IMR-90 (cell line): ENCODE measurements around the gene TULP4. TPM values are rescaled to one million over a fixed set of nuclear protein-coding genes. Genes with fewer than 3 reads are reported as not detected.

ENCODE experiments used
- ATAC-seq: fragments of 200-7000 bp; cut with Tn5 transposase; 2 replicates; pipeline ENCODE4 v1.9.1; 2020; ENCODE audit warnings: low read depth, mild to moderate bottlenecking, moderate library complexity
- BruUV-seq: library from RNA; stranded (reverse); fragments of 400-500 nt; replicated peaks from 2 replicates; lab custom pipeline; 2021; lab: Mats Ljungman, UMichigan
- CTCF ChIA-PET: fragments of 300-600 bp; formaldehyde crosslinking; extraction: SDS; loops from one replicate; lab custom pipeline; 2021; ENCODE audit warnings: antibody characterized with exemption; lab: Yijun Ruan, JAX
- POLR2A ChIA-PET: fragments of 300-600 bp; sonication (Branson Sonifier 250); formaldehyde crosslinking; loops from one replicate; lab custom pipeline; 2022; ENCODE audit warnings: antibody characterized with exemption; ENCODE audit not compliant: unreplicated experiment; lab: Charles Lee
- DNase-seq: peaks from one replicate; pipeline ENCODE4 v3.0.0; 2013
- H2AFZ ChIP-seq: replicated peaks from 2 replicates; pipeline ENCODE3; 2013; ENCODE audit warnings: low read length, mild to moderate bottlenecking; ENCODE audit not compliant: poor library complexity
- H2AK5ac ChIP-seq: 2 replicates; pipeline ENCODE4 v1.6.1; 2013; ENCODE audit warnings: low read depth, low read length, inconsistent platforms
- H2AK9ac ChIP-seq: replicated peaks from 2 replicates; pipeline ENCODE3; 2013; ENCODE audit warnings: mild to moderate bottlenecking, low read depth, low read length, moderate library complexity; ENCODE audit not compliant: poor library complexity
- H2BK120ac ChIP-seq: 2 replicates; pipeline ENCODE4 v1.6.1; 2013; ENCODE audit warnings: low read depth, low read length, inconsistent platforms
- H2BK15ac ChIP-seq: 3 replicates; pipeline ENCODE4 v1.6.1; 2013; ENCODE audit warnings: low read depth, low read length, inconsistent platforms
- H2BK20ac ChIP-seq: 2 replicates; pipeline ENCODE4 v1.6.1; 2013; ENCODE audit warnings: low read depth, mild to moderate bottlenecking, inconsistent platforms, low read length, moderate library complexity
- H2BK5ac ChIP-seq: 2 replicates; pipeline ENCODE4 v1.6.1; 2013; ENCODE audit warnings: mild to moderate bottlenecking, low read depth, low read length, inconsistent platforms; ENCODE audit not compliant: poor library complexity, severe bottlenecking
- H3K14ac ChIP-seq: replicated peaks from 2 replicates; pipeline ENCODE4 v1.6.1; 2013; ENCODE audit warnings: low read depth, low read length, inconsistent platforms
- H3K18ac ChIP-seq: 2 replicates; pipeline ENCODE4 v1.6.1; 2013; ENCODE audit warnings: low read depth, low read length, control low read depth
- H3K23ac ChIP-seq: 2 replicates; pipeline ENCODE4 v1.6.1; 2013; ENCODE audit warnings: low read depth, low read length, inconsistent platforms
- H3K27ac ChIP-seq: 2 replicates; pipeline ENCODE4 v1.5.1; 2013; ENCODE audit warnings: mild to moderate bottlenecking, control low read depth, low read length; ENCODE audit not compliant: insufficient read depth
- H3K27me3 ChIP-seq: 2 replicates; pipeline ENCODE4 v1.6.1; 2013; ENCODE audit warnings: low read length; ENCODE audit not compliant: control insufficient read depth, insufficient read depth
- H3K36me3 ChIP-seq: 2 replicates; pipeline ENCODE4 v1.6.1; 2013; ENCODE audit warnings: low read length, mixed read lengths; ENCODE audit not compliant: control insufficient read depth, insufficient read depth
- H3K4ac ChIP-seq: 2 replicates; pipeline ENCODE4 v1.6.1; 2013; ENCODE audit warnings: low read depth, low read length, inconsistent platforms
- H3K4me1 ChIP-seq: 2 replicates; pipeline ENCODE4 v1.6.1; 2013; ENCODE audit warnings: low read length, mixed read lengths; ENCODE audit not compliant: control insufficient read depth, insufficient read depth
- H3K4me2 ChIP-seq: 2 replicates; pipeline ENCODE4 v1.6.1; 2013; ENCODE audit warnings: low read depth, mild to moderate bottlenecking, control low read depth, low read length, moderate library complexity
- H3K4me3 ChIP-seq: 2 replicates; pipeline ENCODE4 v1.5.1; 2013; ENCODE audit warnings: low read depth, mild to moderate bottlenecking, control low read depth, low read length, moderate library complexity; ENCODE audit not compliant: insufficient read depth
- H3K56ac ChIP-seq: 2 replicates; pipeline ENCODE4 v1.6.1; 2013; ENCODE audit warnings: low read length, inconsistent platforms; ENCODE audit not compliant: insufficient read depth; ENCODE audit errors: extremely low read depth
- H3K79me1 ChIP-seq, 2 experiments: 2 replicates each; pipeline ENCODE4 v1.6.1; 2013; ENCODE audit warnings: low read length in 2 of 2, inconsistent platforms in 1 of 2, low read depth in 1 of 2
- H3K9ac ChIP-seq: 2 replicates; pipeline ENCODE4 v1.6.1; 2013; ENCODE audit warnings: low read depth, low read length, control low read depth
- H3K9me1 ChIP-seq: 2 replicates; pipeline ENCODE4 v1.6.1; 2013; ENCODE audit warnings: low read length, inconsistent platforms; ENCODE audit not compliant: insufficient read depth
- H3K9me3 ChIP-seq: 2 replicates; pipeline ENCODE4 v1.6.1; 2013; ENCODE audit warnings: low read length; ENCODE audit not compliant: control insufficient read depth, insufficient read depth
- H4K20me1 ChIP-seq: 2 replicates; pipeline ENCODE4 v1.6.1; 2013; ENCODE audit warnings: low read length, inconsistent platforms; ENCODE audit not compliant: insufficient read depth
- H4K5ac ChIP-seq: 2 replicates; pipeline ENCODE4 v1.6.1; 2013; ENCODE audit warnings: mild to moderate bottlenecking, low read depth, low read length, control low read depth
- H4K8ac ChIP-seq, 2 experiments: 2 replicates each; pipeline ENCODE4 v1.6.1; 2013; ENCODE audit warnings: low read depth in 2 of 2, low read length in 2 of 2, control low read depth in 1 of 2, inconsistent platforms in 1 of 2
- H4K91ac ChIP-seq: 2 replicates; pipeline ENCODE4 v1.6.1; 2013; ENCODE audit warnings: low read depth, low read length, inconsistent platforms; ENCODE audit not compliant: insufficient read depth
- CHD1 ChIP-seq: IDR thresholded peaks from 2 replicates; pipeline ENCODE4 v1.6.1; 2012; ENCODE audit warnings: low read depth, low read length, improper control_type of control experiment
- CTCF ChIP-seq: conservative IDR thresholded peaks from 2 replicates; pipeline ENCODE4 v1.5.1; 2012; ENCODE audit warnings: mild to moderate bottlenecking, low read depth, low read length, improper control_type of control experiment
- ELK1 ChIP-seq: fragments of 150-350 bp; IDR thresholded peaks from 2 replicates; pipeline ENCODE4 v1.6.1; 2016; ENCODE audit warnings: low read depth, mild to moderate bottlenecking, low read length, moderate library complexity, borderline replicate concordance
- MAFK ChIP-seq: IDR thresholded peaks from 2 replicates; pipeline ENCODE4 v1.6.1; 2012; ENCODE audit warnings: low read depth, low read length, improper control_type of control experiment
- MAZ ChIP-seq: IDR thresholded peaks from 2 replicates; pipeline ENCODE4 v1.6.1; 2012; ENCODE audit warnings: low read depth, mild to moderate bottlenecking, low read length, improper control_type of control experiment, moderate library complexity, borderline replicate concordance
- MXI1 ChIP-seq: IDR thresholded peaks from 2 replicates; pipeline ENCODE4 v1.6.1; 2012; ENCODE audit warnings: low read depth, mild to moderate bottlenecking, low read length, moderate library complexity, borderline replicate concordance
- NFE2L2 ChIP-seq: fragments of 150-350 bp; IDR thresholded peaks from 2 replicates; pipeline ENCODE4 v1.6.1; 2016; ENCODE audit warnings: low read depth, mild to moderate bottlenecking, low read length
- RCOR1 ChIP-seq: IDR thresholded peaks from 2 replicates; pipeline ENCODE4 v1.6.1; 2012; ENCODE audit warnings: mild to moderate bottlenecking, low read length, improper control_type of control experiment; ENCODE audit not compliant: insufficient replicate concordance
- RFX5 ChIP-seq: IDR thresholded peaks from 2 replicates; pipeline ENCODE4 v1.8.0; 2012; ENCODE audit warnings: low read depth, mild to moderate bottlenecking, low read length, moderate library complexity
- USF2 ChIP-seq: fragments of 150-350 bp; IDR thresholded peaks from 2 replicates; pipeline ENCODE4 v1.6.1; 2017; ENCODE audit warnings: mild to moderate bottlenecking, antibody characterized with exemption, low read length, low read depth
- WGBS, 2 experiments: methylation state at CpG; one replicate each; pipeline versions ENCODE4 v1.1.5 to v1.1.7; 2013; ENCODE audit warnings: missing lambda C conversion rate in 2 of 2; ENCODE audit not compliant: insufficient read length in 1 of 2; ENCODE audit errors: extremely low coverage in 2 of 2; 5-methylcytosine and 5-hydroxymethylcytosine counted together
- dilution Hi-C: fragments of 300-500 bp; cut with HindIII; formaldehyde crosslinking; loops from one replicate; pipeline ENCODE4 v1.14.3; 2018; ENCODE audit warnings: low sequenced_read_pairs; ENCODE audit not compliant: unreplicated experiment
- in situ Hi-C: fragments of 300-500 bp; cut with MboI; formaldehyde crosslinking; loops from 3 replicates; pipeline ENCODE4 v1.14.3; 2019; ENCODE audit warnings: low sequenced_read_pairs, inconsistent platforms, mixed read lengths
- intact Hi-C: fragments of 100-400 bp; cut with micrococcal nuclease; formaldehyde crosslinking; loops from 2 replicates; pipeline ENCODE4 v1.10.0; 2022
- polyA plus RNA-seq, 3 experiments: library from polyadenylated mRNA; depleted of rRNA; stranded (reverse); fragments of >200 nt; gene quantifications; 2 replicates each; pipeline ENCODE4 v1.2.3, GENCODE V29; 2012; ENCODE audit warnings: low replicate concordance in 1 of 3
- total RNA-seq: library from RNA; depleted of rRNA; stranded (reverse); fragments of >200 nt; gene quantifications from 2 replicates; pipeline ENCODE4 v1.2.3, GENCODE V29; 2012

TULP4 gene
- total and polyA plus RNA-seq, 2 of the 4 experiments (the other 2 are of a cell fraction) = 8.1 to 30.6 TPM

GRCh38 chr6:158548418-158549161, 236.3 kb downstream of the TULP4 start (continued):
- TF ChIP-seq MAFK (no peak), RFX5 (no peak), MAZ (no peak)

- Histone ChIP-seq H2AK9ac (no peak overlapping the region), H2BK15ac (no peak overlapping the region), H2AK5ac (no peak overlapping the region), H2BK20ac (no peak overlapping the region), H3K4ac (no peak overlapping the region), H3K9ac (no peak overlapping the region), H3K56ac (no peak overlapping the region), H3K14ac (no peak overlapping the region), H3K27ac (no peak overlapping the region), H3K4me1 (no peaks in the 10 kb centered on the region; the same call in 1 of the 2 replicates), H2BK5ac (no peak overlapping the region), H4K91ac (no peak overlapping the region), H4K5ac (no peak overlapping the region), H3K4me2 (no peak overlapping the region), H2AFZ (no peak overlapping the region), H3K9me3 (no peaks in the 10 kb centered on the region), H3K23ac (no peak overlapping the region), H4K8ac (no peak overlapping the region), H3K27me3 (peaks cover 2% of the 10 kb centered on the region; the same call in 1 of the 2 replicates), H3K18ac (no peak overlapping the region), H3K79me1 (no peaks in the 10 kb centered on the region), H3K36me3 (no peaks in the 10 kb centered on the region), H3K4me3 (no peak overlapping the region), H4K20me1 (no peaks in the 10 kb centered on the region), H3K9me1 (no peaks in the 10 kb centered on the region), H2BK120ac (no peak overlapping the region)
- ChIA-PET CTCF (no interaction called here), POLR2A (no interaction called here)
- whole genome bisulfite sequencing, 2 experiments = no CpG with 5 or more reads among the region's 6 CpGs
- no TSS peak for BruUV-seq
- peak; percentile 21; the same call in 1 of the 2 replicates for ATAC-seq
- in situ Hi-C loops (no loop called here), dilution Hi-C loops (no loop called here), intact Hi-C loops (no loop called here)
- no peak for DNase-seq
- TF ChIP-seq CHD1 = no peak
- TF ChIP-seq NFE2L2 = no peak
- no peak for TF ChIP-seq CTCF
- no peak for TF ChIP-seq RCOR1
- no peak for TF ChIP-seq USF2
- TF ChIP-seq MAZ = no peak
- no peak for TF ChIP-seq MXI1
- TF ChIP-seq ELK1 = no peak
Observed at GRCh38 chr6:158552055-158552795, 240.0 kb downstream of the TULP4 start.
